Esophagus muscularis mucosa (tissue), 4 donors: Measurements from ENCODE around the gene MSRB3.

Experiments used
- EP300 ChIP-seq: sonication (generic); formaldehyde crosslinking; IDR thresholded peaks from one replicate; pipeline ENCODE4 v1.6.1; 2017; ENCODE audit warnings: antibody characterized with exemption
- POLR2A ChIP-seq: fragments of 450-650 bp; IDR thresholded peaks from one replicate; pipeline ENCODE4 v1.6.1; 2017; ENCODE audit warnings: antibody characterized with exemption, moderate library complexity, mild to moderate bottlenecking, low read depth
- TF ChIP-seq, protein P1 (sequence below), 3 experiments: fragments of 200-600 bp in 2 of 3; fragments of 450-650 bp in 1 of 3; sonication (generic) in 2 of 3; IDR thresholded peaks; one replicate each; pipeline ENCODE4 v1.5.1; 2017 to 2019; ENCODE audit warnings: antibody characterized with exemption in 3 of 3, mild to moderate bottlenecking in 2 of 3, moderate library complexity in 1 of 3

DNA sequence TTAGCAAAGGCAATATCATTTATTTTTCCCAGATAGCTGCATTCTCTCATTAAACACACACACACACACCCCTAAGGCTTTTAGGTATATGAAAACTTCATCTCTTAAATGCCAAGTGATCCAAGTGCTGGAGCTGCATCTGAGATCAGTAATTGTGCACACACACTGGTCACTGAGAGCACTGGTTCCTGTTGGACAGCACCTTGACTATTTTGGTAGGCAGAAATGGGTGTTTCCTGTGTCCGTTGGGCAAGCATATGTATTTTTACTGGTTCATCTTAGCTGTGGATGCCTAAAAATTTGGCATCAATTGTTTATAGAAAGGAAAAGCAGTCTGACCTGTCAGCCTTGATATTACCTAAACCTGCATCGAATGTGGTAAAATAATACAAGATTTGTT, 182.5 kb downstream of the MSRB3 start:
- TF ChIP-seq POLR2A: no peak
- TF ChIP-seq, protein P1, sequence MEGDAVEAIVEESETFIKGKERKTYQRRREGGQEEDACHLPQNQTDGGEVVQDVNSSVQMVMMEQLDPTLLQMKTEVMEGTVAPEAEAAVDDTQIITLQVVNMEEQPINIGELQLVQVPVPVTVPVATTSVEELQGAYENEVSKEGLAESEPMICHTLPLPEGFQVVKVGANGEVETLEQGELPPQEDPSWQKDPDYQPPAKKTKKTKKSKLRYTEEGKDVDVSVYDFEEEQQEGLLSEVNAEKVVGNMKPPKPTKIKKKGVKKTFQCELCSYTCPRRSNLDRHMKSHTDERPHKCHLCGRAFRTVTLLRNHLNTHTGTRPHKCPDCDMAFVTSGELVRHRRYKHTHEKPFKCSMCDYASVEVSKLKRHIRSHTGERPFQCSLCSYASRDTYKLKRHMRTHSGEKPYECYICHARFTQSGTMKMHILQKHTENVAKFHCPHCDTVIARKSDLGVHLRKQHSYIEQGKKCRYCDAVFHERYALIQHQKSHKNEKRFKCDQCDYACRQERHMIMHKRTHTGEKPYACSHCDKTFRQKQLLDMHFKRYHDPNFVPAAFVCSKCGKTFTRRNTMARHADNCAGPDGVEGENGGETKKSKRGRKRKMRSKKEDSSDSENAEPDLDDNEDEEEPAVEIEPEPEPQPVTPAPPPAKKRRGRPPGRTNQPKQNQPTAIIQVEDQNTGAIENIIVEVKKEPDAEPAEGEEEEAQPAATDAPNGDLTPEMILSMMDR (IDR thresholded peaks at IDR 0.05): no peak
- TF ChIP-seq EP300: no peak
